D721Med (cell line): ENCODE data around the gene HSPA12B.

Experiments used
- DNase-seq: peaks from one replicate; pipeline ENCODE4 v3.0.0; 2011; ENCODE audit warnings: low spot score; ENCODE audit not compliant: insufficient read length
- FAIRE-seq: peaks from 2 replicates; lab custom pipeline; 2011; peaks lifted over from hg19 to GRCh38; lab: Jason Lieb, UNC
- TF ChIP-seq, protein P1 (sequence below): IDR thresholded peaks from 2 replicates; pipeline ENCODE4 v1.5.1; 2012; ENCODE audit warnings: mild to moderate bottlenecking, control low read depth; ENCODE audit not compliant: insufficient read depth; ENCODE audit errors: missing control alignments

The HSPA12B gene

DNA sequence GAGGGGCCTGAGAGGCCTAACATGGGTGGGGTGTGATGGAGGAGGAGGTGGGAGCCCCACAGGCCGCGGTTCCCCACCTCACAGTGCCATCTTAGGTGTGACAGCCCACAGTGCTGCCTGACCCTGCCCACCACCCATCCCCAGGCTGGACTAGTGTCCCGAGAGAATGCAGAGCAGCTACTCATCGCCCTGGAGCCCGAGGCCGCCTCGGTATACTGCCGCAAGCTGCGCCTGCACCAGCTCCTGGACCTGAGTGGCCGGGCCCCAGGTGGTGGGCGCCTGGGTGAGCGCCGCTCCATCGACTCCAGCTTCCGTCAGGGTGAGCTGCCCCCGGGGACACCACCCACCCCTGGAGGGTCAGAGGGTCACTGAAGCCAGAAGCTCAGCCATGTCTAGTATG lies 15.6 kb downstream of the HSPA12B start:
- TF ChIP-seq, protein P1, sequence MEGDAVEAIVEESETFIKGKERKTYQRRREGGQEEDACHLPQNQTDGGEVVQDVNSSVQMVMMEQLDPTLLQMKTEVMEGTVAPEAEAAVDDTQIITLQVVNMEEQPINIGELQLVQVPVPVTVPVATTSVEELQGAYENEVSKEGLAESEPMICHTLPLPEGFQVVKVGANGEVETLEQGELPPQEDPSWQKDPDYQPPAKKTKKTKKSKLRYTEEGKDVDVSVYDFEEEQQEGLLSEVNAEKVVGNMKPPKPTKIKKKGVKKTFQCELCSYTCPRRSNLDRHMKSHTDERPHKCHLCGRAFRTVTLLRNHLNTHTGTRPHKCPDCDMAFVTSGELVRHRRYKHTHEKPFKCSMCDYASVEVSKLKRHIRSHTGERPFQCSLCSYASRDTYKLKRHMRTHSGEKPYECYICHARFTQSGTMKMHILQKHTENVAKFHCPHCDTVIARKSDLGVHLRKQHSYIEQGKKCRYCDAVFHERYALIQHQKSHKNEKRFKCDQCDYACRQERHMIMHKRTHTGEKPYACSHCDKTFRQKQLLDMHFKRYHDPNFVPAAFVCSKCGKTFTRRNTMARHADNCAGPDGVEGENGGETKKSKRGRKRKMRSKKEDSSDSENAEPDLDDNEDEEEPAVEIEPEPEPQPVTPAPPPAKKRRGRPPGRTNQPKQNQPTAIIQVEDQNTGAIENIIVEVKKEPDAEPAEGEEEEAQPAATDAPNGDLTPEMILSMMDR, result no peak
- DNase-seq (no peak), FAIRE-seq (no peak)

DNA sequence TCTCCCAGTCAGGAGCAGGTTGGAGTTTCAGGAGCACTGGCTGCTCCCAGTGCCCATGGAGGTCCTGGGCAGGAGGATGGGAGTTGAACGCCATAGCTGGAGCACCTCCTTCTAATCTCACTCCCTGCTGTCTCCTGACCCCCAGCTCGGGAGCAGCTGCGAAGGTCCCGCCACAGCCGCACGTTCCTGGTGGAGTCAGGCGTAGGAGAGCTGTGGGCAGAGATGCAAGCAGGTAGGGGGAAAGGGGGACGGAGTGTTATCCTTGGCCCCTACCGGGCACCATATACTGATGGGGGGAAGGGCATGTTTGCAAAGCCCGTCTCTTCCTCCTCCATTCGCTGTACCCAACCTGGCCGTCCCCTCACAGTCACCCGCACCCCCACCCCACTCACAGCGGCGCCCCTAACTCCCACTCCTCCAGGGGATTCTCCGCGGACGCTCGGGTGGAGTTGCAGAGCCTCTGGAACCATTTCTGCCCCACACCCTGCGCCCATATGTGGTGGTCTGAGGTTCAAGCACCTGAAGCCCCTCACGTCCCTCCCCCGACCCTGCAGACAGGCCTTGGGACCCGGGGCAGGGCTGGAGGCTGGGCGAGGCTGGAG lies 16.7 kb downstream of the HSPA12B start:
- FAIRE-seq (no peak), DNase-seq (no peak)
- TF ChIP-seq, protein P1, result no peak

DNA sequence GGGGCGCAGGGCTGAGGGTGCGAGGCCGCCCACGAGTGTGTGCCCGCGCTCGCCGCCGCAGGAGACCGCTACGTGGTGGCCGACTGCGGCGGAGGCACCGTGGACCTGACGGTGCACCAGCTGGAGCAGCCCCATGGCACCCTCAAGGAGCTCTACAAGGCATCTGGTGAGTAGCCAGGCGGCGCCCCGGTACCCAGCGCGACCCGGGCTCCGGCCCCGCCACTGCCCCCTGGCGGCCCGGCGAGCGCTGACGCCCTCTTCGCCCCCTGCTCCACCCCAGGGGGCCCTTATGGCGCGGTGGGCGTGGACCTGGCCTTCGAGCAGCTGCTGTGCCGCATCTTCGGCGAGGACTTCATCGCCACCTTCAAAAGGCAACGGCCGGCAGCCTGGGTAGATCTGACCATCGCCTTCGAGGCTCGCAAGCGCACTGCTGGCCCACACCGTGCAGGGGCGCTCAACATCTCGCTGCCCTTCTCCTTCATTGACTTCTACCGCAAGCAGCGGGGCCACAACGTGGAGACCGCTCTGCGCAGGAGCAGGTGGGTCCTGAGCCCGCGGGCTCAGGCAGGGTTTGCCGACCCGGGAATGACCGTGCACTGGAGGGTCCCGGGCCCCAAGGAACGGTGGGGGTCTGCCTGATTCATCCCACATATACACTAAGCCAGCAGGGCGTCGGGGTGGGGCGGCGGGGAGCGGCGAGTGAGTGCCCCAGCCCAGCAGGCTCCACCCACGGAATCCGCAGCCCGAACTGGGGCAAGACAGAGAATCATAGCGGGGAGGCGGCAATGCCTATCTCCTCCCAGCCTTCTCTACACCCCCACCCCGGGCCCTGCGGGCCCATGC lies 17.4 kb downstream of the HSPA12B start:
- no peak for FAIRE-seq
- peak; percentile 53 for DNase-seq
- TF ChIP-seq, protein P1, result peak; percentile 60

DNA sequence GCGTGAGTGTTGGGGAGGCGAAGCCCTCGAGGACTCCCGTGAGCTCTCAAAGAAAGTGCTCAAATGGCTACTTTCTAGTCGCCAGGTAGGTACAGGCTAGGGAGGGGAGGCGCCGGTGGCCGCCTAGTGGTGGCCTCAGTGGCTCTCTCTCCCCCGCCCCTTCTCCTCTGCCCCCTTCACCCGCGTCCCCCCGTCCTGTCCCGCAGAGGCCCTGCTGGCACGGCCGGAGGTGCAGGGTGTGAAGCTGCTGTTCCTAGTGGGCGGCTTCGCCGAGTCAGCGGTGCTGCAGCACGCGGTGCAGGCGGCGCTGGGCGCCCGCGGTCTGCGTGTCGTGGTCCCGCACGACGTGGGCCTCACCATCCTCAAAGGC lies 18.8 kb downstream of the HSPA12B start:
- DNase-seq, result no peak

DNA sequence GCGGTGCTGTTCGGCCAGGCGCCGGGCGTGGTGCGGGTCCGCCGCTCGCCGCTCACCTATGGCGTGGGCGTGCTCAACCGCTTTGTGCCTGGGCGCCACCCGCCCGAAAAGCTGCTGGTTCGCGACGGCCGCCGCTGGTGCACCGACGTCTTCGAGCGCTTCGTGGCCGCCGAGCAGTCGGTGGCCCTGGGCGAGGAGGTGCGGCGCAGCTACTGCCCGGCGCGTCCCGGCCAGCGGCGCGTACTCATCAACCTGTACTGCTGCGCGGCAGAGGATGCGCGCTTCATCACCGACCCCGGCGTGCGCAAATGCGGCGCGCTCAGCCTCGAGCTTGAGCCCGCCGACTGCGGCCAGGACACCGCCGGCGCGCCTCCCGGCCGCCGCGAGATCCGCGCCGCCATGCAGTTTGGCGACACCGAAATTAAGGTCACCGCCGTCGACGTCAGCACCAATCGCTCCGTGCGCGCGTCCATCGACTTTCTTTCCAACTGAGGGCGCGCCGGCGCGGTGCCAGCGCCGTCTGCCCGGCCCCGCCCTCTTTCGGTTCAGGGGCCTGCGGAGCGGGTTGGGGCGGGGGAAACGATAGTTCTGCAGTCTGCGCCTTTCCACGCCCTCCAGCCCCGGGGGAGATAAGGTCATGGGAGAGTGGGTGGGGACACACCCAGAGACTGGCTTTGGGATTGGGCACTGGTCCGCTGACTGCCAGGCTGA lies 19.3 kb downstream of the HSPA12B start:
- TF ChIP-seq, protein P1, result no peak
- DNase-seq, result no peak
- no peak for FAIRE-seq

More for the DNA sequence above, 18.8 kb downstream of the HSPA12B start:
- TF ChIP-seq, protein P1, result no peak
- FAIRE-seq, result no peak

DNA sequence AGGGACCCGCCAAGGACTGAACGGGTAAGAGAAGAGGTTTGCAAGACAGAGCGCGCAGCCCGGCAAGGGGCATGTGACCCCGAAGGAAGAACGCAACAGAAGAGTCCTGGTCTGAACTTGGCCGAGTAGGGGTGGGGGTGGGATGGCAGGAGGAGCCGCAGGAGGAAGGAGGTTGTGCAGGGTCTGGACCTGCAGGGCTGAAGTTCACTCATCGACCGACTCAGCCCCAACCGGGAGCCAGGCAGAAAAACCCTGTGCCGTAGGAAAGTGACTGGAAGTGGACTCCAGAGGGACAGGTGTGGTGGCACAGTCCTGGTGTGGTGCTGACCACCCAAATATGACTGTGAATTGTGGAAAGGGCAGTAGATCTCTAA lies 19.9 kb downstream of the HSPA12B start:
- DNase-seq (no peak), FAIRE-seq (no peak)
- TF ChIP-seq, protein P1, result no peak

DNA sequence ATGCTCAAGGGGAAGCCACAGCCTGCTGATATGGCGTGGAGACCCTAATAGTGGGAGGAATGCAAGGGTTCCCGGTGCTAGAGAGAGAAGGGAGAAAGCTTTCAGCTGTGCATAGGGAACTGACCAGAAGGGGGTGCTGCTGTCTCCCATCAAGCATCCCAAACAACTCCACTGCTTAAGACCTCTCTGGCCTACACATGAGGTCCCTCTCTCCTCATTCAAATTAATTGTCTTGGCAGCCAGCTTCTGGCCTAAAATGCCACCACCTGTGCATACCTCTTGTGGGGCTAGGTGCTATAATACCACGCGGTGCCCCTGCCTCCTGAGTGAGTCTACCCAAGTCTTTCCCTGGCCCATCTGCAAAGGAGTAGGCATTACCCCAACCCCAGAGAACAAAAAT lies 20.6 kb downstream of the HSPA12B start:
- TF ChIP-seq, protein P1, result peak; percentile 63
- FAIRE-seq (no peak), DNase-seq (peak; percentile 54)
